ENCODE data around the gene ZBTB18.

Gene ZBTB18

DNA sequence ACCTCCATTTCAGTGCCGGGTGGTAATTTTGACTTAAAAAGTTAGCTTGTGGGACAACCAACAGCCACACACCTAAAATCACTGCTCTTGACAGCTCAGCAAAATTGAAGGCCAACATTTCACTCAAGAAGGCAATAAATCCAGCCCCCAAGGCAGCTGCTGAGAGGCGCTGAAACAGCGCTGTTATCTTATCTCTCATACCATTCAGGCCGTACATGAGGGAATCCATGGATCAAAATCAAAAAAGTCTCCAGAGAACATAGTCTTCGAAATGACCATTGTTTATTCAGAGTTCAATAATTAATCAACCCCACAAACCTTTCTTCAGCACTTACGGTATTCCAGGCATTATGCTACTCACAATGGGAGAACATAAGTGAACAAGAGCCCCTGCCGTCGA lies 38.5 kb downstream of the ZBTB18 start:
- Histone ChIP-seq H3K36me3 (ENCODE audit: control insufficient read depth in 2 of 2, insufficient read depth in 2 of 2, low read length in 2 of 2) (no peaks in the 10 kb centered on the region), H3K27ac (ENCODE audit: low read length) (no peak overlapping the region), H3K27me3 (ENCODE audit: control insufficient read depth in 1 of 2, insufficient read depth in 2 of 2, low read length in 2 of 2) (peaks cover 0 to 5% of the 10 kb centered on the region in 2 donors), H3K4me1 (ENCODE audit: control insufficient read depth, insufficient read depth, low read length) (no peaks in the 10 kb centered on the region), H3K9ac (ENCODE audit: low read length in 2 of 2) (no peak overlapping the region), H3K9me3 (ENCODE audit: control insufficient read depth in 2 of 2, low read length in 2 of 2) (peaks cover 6 to 7% of the 10 kb centered on the region in 2 donors), H3K4me3 (ENCODE audit: low read length in 2 of 2) (no peak overlapping the region)

- Histone ChIP-seq H3K27me3 (ENCODE audit: control insufficient read depth in 1 of 2, insufficient read depth in 2 of 2, low read length in 2 of 2) (peaks cover 0 to 5% of the 10 kb centered on the region in 2 donors), H3K9ac (ENCODE audit: low read length in 2 of 2) (no peak overlapping the region), H3K9me3 (ENCODE audit: control insufficient read depth in 2 of 2, low read length in 2 of 2) (peaks cover 4 to 6% of the 10 kb centered on the region in 2 donors), H3K36me3 (ENCODE audit: control insufficient read depth in 2 of 2, insufficient read depth in 2 of 2, low read length in 2 of 2) (no peaks in the 10 kb centered on the region), H3K4me1 (ENCODE audit: control insufficient read depth, insufficient read depth, low read length) (no peaks in the 10 kb centered on the region), H3K4me3 (ENCODE audit: low read length in 2 of 2) (no peak overlapping the region), H3K27ac (ENCODE audit: low read length) (no peak overlapping the region)
Observed at GRCh38 chr1:244090645-244091044, 39.6 kb downstream of the ZBTB18 start.

GRCh38 chr1:244092293-244092963 lies 41.3 kb downstream of the ZBTB18 start:
- Histone ChIP-seq H3K9me3 (ENCODE audit: control insufficient read depth in 2 of 2, low read length in 2 of 2) (peaks cover 0 to 4% of the 10 kb centered on the region in 2 donors), H3K4me1 (ENCODE audit: control insufficient read depth, insufficient read depth, low read length) (no peaks in the 10 kb centered on the region), H3K9ac (ENCODE audit: low read length in 2 of 2) (no peak overlapping the region), H3K36me3 (ENCODE audit: control insufficient read depth in 2 of 2, insufficient read depth in 2 of 2, low read length in 2 of 2) (no peaks in the 10 kb centered on the region), H3K4me3 (ENCODE audit: low read length in 2 of 2) (no peak overlapping the region), H3K27me3 (ENCODE audit: control insufficient read depth in 1 of 2, insufficient read depth in 2 of 2, low read length in 2 of 2) (peaks cover 0 to 5% of the 10 kb centered on the region in 2 donors), H3K27ac (ENCODE audit: low read length) (no peak overlapping the region)

DNA sequence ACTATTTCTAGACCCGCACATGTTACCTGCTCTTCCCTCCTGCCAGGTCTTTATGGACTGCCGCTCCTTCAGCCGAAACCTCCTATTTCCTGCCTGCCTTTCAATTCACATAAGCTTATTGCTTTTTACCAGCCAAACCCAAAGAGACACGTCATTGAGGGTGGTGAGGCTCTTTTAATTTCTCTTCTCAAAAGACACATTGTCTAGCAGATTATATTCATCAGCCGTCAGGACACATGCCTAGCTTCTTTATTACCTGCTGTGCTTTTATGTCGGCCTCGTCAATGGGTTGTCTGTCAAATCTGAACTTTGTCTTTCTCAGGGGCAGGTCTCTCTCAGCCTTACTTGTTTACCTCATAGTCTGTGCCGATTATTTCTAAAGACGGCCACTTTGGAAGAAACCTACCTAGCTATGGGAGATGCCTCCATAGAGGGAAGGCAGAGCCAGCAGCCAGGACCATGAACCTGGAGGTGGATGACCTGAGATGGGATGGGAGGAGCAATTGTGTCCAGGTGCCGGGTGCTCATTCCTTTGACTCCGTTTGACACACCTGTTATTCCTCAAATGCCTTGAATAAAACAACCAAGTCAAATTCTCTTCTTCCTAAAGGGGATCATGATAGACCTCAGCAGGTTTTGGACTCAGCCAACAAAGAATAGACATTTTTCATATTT lies 42.0 kb downstream of the ZBTB18 start:
- Histone ChIP-seq H3K9me3 (ENCODE audit: control insufficient read depth in 2 of 2, low read length in 2 of 2) (peaks cover 0 to 3% of the 10 kb centered on the region in 2 donors), H3K4me1 (ENCODE audit: control insufficient read depth, insufficient read depth, low read length) (no peaks in the 10 kb centered on the region), H3K27me3 (ENCODE audit: control insufficient read depth in 1 of 2, insufficient read depth in 2 of 2, low read length in 2 of 2) (peaks cover 0 to 2% of the 10 kb centered on the region in 2 donors), H3K4me3 (ENCODE audit: low read length in 2 of 2) (no peak overlapping the region), H3K9ac (ENCODE audit: low read length in 2 of 2) (no peak overlapping the region), H3K27ac (ENCODE audit: low read length) (no peak overlapping the region), H3K36me3 (ENCODE audit: control insufficient read depth in 2 of 2, insufficient read depth in 2 of 2, low read length in 2 of 2) (no peaks in the 10 kb centered on the region)

DNA sequence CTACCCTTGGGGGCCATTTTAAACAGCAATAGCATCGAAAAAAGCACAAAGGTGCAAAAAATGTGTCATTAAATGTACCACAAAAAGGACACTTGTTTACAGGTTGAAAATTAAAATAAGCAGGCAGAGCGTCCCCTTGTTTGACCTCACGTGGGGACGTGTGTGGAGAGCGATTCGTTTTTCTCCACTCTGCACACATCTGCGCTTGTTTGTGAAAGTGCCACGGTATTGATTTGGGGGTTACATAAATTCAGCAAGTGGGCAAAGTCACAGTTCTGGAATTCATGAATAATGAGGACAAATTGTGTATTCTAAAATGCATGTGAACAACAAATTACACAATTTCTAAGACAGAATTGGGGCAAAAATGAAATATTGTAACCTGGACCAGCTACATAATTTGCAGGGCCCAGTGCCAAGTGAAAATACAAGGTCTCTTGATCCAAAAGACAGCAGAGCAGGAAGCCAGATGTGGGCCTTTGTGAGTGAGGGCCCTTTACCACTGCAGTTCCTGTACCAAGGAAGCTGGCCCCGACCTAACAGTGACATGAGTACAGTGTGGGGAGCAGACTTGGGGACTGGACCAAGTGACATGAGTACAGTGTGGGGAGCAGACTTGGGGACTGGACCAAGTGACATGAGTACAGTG lies 43.9 kb downstream of the ZBTB18 start:
- Histone ChIP-seq H3K9ac (ENCODE audit: low read length in 2 of 2) (no peak overlapping the region), H3K4me3 (ENCODE audit: low read length in 2 of 2) (no peak overlapping the region), H3K27me3 (ENCODE audit: control insufficient read depth in 1 of 2, insufficient read depth in 2 of 2, low read length in 2 of 2) (peaks cover 0 to 14% of the 10 kb centered on the region in 2 donors), H3K9me3 (ENCODE audit: control insufficient read depth in 2 of 2, low read length in 2 of 2) (no peaks in the 10 kb centered on the region), H3K36me3 (ENCODE audit: control insufficient read depth in 2 of 2, insufficient read depth in 2 of 2, low read length in 2 of 2) (no peaks in the 10 kb centered on the region), H3K27ac (ENCODE audit: low read length) (no peak overlapping the region), H3K4me1 (ENCODE audit: control insufficient read depth, insufficient read depth, low read length) (no peaks in the 10 kb centered on the region)

GRCh38 chr1:244095529-244095911 lies 44.4 kb downstream of the ZBTB18 start:
- H3K4me1 ChIP-seq (ENCODE audit: control insufficient read depth, insufficient read depth, low read length): no peaks in the 10 kb centered on the region
- peaks cover 0 to 15% of the 10 kb centered on the region in 2 donors for H3K27me3 ChIP-seq (ENCODE audit: control insufficient read depth in 1 of 2, insufficient read depth in 2 of 2, low read length in 2 of 2)
- H3K9me3 ChIP-seq (ENCODE audit: control insufficient read depth in 2 of 2, low read length in 2 of 2): no peaks in the 10 kb centered on the region

GRCh38 chr1:244096066-244096610 lies 45.1 kb downstream of the ZBTB18 start:
- Histone ChIP-seq H3K9ac (ENCODE audit: low read length in 2 of 2) (no peak overlapping the region), H3K27ac (ENCODE audit: low read length) (no peak overlapping the region), H3K4me3 (ENCODE audit: low read length in 2 of 2) (no peak overlapping the region), H3K4me1 (ENCODE audit: control insufficient read depth, insufficient read depth, low read length) (no peaks in the 10 kb centered on the region), H3K36me3 (ENCODE audit: control insufficient read depth in 2 of 2, insufficient read depth in 2 of 2, low read length in 2 of 2) (no peaks in the 10 kb centered on the region), H3K27me3 (ENCODE audit: control insufficient read depth in 1 of 2, insufficient read depth in 2 of 2, low read length in 2 of 2) (peaks cover 3 to 15% of the 10 kb centered on the region in 2 donors), H3K9me3 (ENCODE audit: control insufficient read depth in 2 of 2, low read length in 2 of 2) (no peaks in the 10 kb centered on the region)

More at GRCh38 chr1:244095529-244095911, 44.4 kb downstream of the ZBTB18 start:
- H3K9ac ChIP-seq (ENCODE audit: low read length in 2 of 2): no peak overlapping the region
- no peaks in the 10 kb centered on the region for H3K36me3 ChIP-seq (ENCODE audit: control insufficient read depth in 2 of 2, insufficient read depth in 2 of 2, low read length in 2 of 2)
- H3K27ac ChIP-seq (ENCODE audit: low read length): no peak overlapping the region
- no peak overlapping the region for H3K4me3 ChIP-seq (ENCODE audit: low read length in 2 of 2)

DNA sequence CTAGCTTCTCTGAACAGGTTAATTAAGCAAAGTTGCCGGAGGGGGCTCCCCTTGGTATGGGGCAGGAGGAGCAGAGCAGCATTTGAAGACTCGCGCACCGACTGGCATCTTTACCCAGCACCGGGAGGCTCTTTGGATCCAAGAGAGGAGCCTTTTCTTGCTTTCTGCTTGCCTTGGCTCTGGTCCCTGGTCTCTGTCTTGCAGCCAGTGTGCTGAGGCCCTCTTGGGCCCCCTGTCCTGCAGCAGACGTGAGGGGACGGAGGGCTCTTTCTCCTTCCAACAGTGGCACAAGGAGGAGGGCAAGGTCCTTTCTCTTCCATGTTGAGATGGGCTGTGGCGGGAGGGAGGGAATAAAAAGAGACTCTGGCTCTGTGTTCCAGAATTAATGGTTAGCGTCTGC lies 45.6 kb downstream of the ZBTB18 start:
- no peaks in the 10 kb centered on the region for H3K4me1 ChIP-seq (ENCODE audit: control insufficient read depth, insufficient read depth, low read length)
- H3K36me3 ChIP-seq (ENCODE audit: control insufficient read depth in 2 of 2, insufficient read depth in 2 of 2, low read length in 2 of 2): no peaks in the 10 kb centered on the region
- peaks cover 3 to 15% of the 10 kb centered on the region in 2 donors for H3K27me3 ChIP-seq (ENCODE audit: control insufficient read depth in 1 of 2, insufficient read depth in 2 of 2, low read length in 2 of 2)
- H3K4me3 ChIP-seq (ENCODE audit: low read length in 2 of 2): no peak overlapping the region
- H3K9ac ChIP-seq (ENCODE audit: low read length in 2 of 2): no peak overlapping the region
- no peak overlapping the region for H3K27ac ChIP-seq (ENCODE audit: low read length)
- H3K9me3 ChIP-seq (ENCODE audit: control insufficient read depth in 2 of 2, low read length in 2 of 2): no peaks in the 10 kb centered on the region

- Histone ChIP-seq H3K27me3 (ENCODE audit: control insufficient read depth in 1 of 2, insufficient read depth in 2 of 2, low read length in 2 of 2) (peaks cover 5 to 15% of the 10 kb centered on the region in 2 donors), H3K9ac (ENCODE audit: low read length in 2 of 2) (no peak overlapping the region), H3K4me3 (ENCODE audit: low read length in 2 of 2) (no peak overlapping the region), H3K36me3 (ENCODE audit: control insufficient read depth in 2 of 2, insufficient read depth in 2 of 2, low read length in 2 of 2) (no peaks in the 10 kb centered on the region), H3K4me1 (ENCODE audit: control insufficient read depth, insufficient read depth, low read length) (no peaks in the 10 kb centered on the region), H3K9me3 (ENCODE audit: control insufficient read depth in 2 of 2, low read length in 2 of 2) (no peaks in the 10 kb centered on the region), H3K27ac (ENCODE audit: low read length) (no peak overlapping the region)
Observed at GRCh38 chr1:244097523-244098405, 46.7 kb downstream of the ZBTB18 start.

GRCh38 chr1:244099258-244099930 lies 48.3 kb downstream of the ZBTB18 start:
- H3K36me3 ChIP-seq (ENCODE audit: control insufficient read depth in 2 of 2, insufficient read depth in 2 of 2, low read length in 2 of 2): no peaks in the 10 kb centered on the region
- no peak overlapping the region for H3K9ac ChIP-seq (ENCODE audit: low read length in 2 of 2)
- H3K4me1 ChIP-seq (ENCODE audit: control insufficient read depth, insufficient read depth, low read length): no peaks in the 10 kb centered on the region
- no peak overlapping the region for H3K4me3 ChIP-seq (ENCODE audit: low read length in 2 of 2)
- no peak overlapping the region for H3K27ac ChIP-seq (ENCODE audit: low read length)
- H3K27me3 ChIP-seq (ENCODE audit: control insufficient read depth in 1 of 2, insufficient read depth in 2 of 2, low read length in 2 of 2): peaks cover 5 to 15% of the 10 kb centered on the region in 2 donors
- no peaks in the 10 kb centered on the region for H3K9me3 ChIP-seq (ENCODE audit: control insufficient read depth in 2 of 2, low read length in 2 of 2)

All from stomach smooth muscle (tissue), 2 donors.